ENCODE measurements around the gene CNTN3. TPM values are rescaled to one million over a fixed set of nuclear protein-coding genes. Genes with fewer than 3 reads are reported as not detected.

CNTN3 gene
- total RNA-seq, 1 experiment from 2014 or later: not detected

DNA sequence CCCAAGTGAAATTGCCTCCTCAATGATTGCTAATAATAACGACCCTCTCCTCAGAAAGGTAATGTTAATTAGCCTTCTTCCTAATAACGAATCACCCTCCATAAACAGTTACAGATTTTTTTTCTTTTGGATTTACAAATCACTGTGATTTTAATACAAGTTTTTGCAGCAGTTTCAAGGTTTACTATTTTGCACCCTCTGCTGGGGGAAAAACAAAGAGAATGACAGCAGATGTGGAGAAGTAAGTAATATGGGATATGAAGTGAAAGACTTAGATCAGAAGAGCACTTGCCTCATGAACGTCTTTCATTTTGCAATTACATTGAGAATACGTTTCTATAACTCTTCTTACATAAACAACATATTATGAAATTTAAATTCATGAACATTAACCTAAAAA lies 16.1 kb upstream of the CNTN3 start:
- no peaks in the 10 kb centered on the region for H3K9me3 ChIP-seq (replicated peaks)
- no peaks in the 10 kb centered on the region for H3K4me1 ChIP-seq (replicated peaks)
- no peaks in the 10 kb centered on the region for H3K36me3 ChIP-seq
- DNase-seq (ENCODE audit: low read depth in 1 of 2, low spot score in 2 of 2): no peak
- no peaks in the 10 kb centered on the region for H3K27me3 ChIP-seq (replicated peaks)
- H3K4me3 ChIP-seq: no peak overlapping the region
- H3K27ac ChIP-seq: no peak overlapping the region

DNA sequence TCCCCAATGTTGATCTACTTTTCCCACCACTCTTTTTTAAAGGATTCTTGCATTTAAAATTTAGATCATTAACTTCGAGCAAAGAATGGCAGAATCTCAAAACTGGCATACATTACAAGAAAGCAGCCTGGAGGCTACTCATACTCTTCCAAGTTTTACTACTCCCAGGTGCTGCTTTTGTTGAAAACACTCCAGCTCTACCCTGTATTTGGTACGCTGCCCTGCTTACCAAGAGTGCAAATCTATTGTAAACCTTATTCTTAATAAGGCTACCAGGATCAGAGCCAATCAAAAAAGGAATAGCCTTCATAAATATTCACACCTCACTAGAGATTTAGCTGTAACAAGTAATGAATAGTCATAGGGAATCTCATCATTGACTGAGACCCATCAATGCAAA lies 11.6 kb upstream of the CNTN3 start:
- no peaks in the 10 kb centered on the region for H3K36me3 ChIP-seq
- H3K9me3 ChIP-seq (replicated peaks): no peaks in the 10 kb centered on the region
- H3K27ac ChIP-seq: no peak overlapping the region
- H3K4me3 ChIP-seq: no peak overlapping the region
- DNase-seq (ENCODE audit: low read depth in 1 of 2, low spot score in 2 of 2): no peak
- H3K27me3 ChIP-seq (replicated peaks): no peaks in the 10 kb centered on the region
- no peaks in the 10 kb centered on the region for H3K4me1 ChIP-seq (replicated peaks)

DNA sequence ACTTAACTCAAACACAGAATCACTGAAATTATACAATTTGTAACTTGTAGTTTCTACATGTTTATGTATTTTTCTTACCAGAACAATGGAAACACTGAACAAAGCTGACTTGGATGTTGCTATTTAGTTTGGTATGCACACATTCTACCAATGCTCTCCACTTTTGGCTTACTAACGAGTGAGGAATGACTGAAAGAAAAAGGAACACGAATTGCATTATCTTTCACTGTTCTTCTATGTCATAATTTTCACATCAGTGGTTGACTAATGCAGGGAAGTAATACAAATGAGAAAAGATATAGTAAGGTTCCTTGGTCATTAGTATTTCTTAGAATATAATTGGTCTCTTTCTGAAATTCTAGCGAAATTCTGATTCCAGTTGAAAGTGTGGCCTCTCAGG lies 9.8 kb upstream of the CNTN3 start:
- Histone ChIP-seq H3K27ac (no peak overlapping the region), H3K4me1 (replicated peaks) (no peaks in the 10 kb centered on the region), H3K36me3 (no peaks in the 10 kb centered on the region), H3K27me3 (replicated peaks) (no peaks in the 10 kb centered on the region), H3K4me3 (no peak overlapping the region), H3K9me3 (replicated peaks) (no peaks in the 10 kb centered on the region)
- no peak for DNase-seq (ENCODE audit: low read depth in 1 of 2, low spot score in 2 of 2)

DNA sequence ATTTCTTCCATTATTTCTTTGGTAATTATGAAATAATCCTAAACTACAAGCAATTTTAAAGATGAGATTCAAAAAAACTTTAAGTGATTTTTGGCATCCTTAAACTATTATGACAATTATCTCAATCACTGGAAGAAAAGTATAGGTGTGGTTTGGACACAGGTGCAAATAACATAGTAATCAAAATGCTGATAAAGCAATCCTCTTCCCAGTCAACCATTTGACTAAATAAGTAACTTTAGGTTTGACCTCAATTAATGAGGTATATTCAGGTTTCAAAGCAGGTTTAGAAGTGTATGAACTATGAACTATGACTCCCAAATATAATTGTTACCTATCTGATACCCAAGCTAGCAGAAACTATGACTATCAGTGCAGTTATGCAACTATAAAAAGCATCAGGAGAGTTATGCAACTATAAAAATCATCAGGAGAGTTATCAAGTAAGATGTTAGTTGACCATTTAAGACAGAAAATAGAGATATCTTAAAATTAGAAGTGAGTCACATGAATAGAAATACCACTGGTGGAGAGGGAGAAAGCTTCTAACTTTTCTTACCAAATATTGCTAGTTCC lies 8.9 kb upstream of the CNTN3 start:
- no peak overlapping the region for H3K27ac ChIP-seq
- H3K9me3 ChIP-seq (replicated peaks): no peaks in the 10 kb centered on the region
- H3K36me3 ChIP-seq: no peaks in the 10 kb centered on the region
- no peaks in the 10 kb centered on the region for H3K4me1 ChIP-seq (replicated peaks)
- no peak overlapping the region for H3K4me3 ChIP-seq
- no peaks in the 10 kb centered on the region for H3K27me3 ChIP-seq (replicated peaks)
- DNase-seq (ENCODE audit: low read depth in 1 of 2, low spot score in 2 of 2): no peak

DNA sequence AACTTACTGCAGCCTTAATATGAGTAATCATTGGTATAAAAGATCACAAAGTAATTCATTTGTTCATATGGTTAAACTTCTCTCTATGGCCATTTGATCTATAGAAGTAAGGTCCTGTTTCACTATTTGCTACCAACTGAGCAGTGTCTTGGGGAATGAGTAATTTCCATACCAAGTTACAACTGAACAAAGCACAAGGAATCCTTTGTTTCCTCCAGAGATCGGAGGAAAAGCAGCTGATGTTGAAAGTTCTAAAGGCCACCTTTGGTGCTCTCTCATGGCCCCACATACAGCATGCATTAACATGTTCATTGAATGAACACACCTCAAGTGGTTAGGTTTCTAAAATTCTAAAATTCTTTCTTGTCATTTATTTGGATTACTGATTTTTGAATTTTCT lies 7.1 kb upstream of the CNTN3 start:
- no peaks in the 10 kb centered on the region for H3K4me1 ChIP-seq (replicated peaks)
- H3K27me3 ChIP-seq (replicated peaks): no peaks in the 10 kb centered on the region
- no peaks in the 10 kb centered on the region for H3K36me3 ChIP-seq
- no peaks in the 10 kb centered on the region for H3K9me3 ChIP-seq (replicated peaks)
- DNase-seq (ENCODE audit: low read depth in 1 of 2, low spot score in 2 of 2): no peak
- H3K4me3 ChIP-seq: no peak overlapping the region
- H3K27ac ChIP-seq: no peak overlapping the region

DNA sequence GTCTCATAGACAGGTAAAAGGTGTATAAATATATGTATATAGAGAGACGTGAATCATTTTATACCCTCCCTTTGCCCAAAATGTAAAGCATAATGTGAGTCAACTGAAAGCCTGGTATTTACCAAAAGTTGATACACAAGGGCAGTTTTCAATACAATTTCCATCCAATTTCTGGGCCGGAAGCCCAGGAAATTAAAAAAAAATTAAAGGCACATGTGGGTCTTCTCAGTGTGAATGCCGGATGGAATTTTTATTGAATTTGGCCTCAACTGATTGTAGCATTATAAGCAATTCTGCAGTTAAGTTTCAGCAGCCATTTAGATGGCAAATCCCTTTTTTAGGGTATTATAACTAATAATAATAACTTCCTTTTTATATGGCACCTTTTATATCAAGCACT lies 3.3 kb upstream of the CNTN3 start:
- H3K36me3 ChIP-seq: no peaks in the 10 kb centered on the region
- H3K9me3 ChIP-seq (replicated peaks): no peaks in the 10 kb centered on the region
- H3K4me3 ChIP-seq: no peak overlapping the region
- H3K4me1 ChIP-seq (replicated peaks): no peaks in the 10 kb centered on the region
- 0 out of 2 replicates have a peak, but pooled peaks cover 4% of the 10 kb centered on the region for H3K27me3 ChIP-seq (replicated peaks)
- H3K27ac ChIP-seq: no peak overlapping the region
- no peak for DNase-seq (ENCODE audit: low read depth in 1 of 2, low spot score in 2 of 2)

DNA sequence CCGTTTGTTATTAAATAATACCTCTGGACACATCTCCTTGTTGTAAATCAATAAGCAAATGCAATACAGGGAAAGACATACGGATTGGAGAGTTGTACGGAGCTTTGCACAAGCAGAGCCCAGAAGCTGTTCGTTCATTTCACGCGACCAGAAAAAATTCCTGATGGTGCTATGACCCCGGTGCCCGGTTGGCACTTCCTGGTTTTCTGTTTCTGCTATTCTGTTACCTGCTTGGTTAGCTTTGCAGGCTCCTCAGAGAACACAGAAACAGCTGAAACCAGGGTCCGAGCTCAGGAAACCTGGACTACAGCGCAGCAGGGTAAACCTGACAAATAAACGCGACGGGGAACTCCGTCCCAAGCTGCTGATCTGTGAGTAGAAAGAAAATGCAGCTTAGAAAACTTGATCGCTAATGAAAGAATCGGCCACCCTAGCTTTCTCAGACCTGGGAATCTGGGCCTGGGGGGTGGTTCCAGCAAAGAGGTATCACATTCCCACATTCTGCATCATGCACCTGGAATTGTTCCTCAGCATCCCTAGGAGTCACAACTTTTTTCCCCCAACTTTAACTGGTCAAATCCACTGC lies 845 bp downstream of the CNTN3 start:
- DNase-seq (ENCODE audit: low read depth in 1 of 2, low spot score in 2 of 2): no peak
- Histone ChIP-seq H3K4me3 (no peak overlapping the region), H3K27me3 (replicated peaks) (0 out of 2 replicates have a peak, but pooled peaks cover 6% of the 10 kb centered on the region), H3K27ac (no peak overlapping the region), H3K36me3 (no peaks in the 10 kb centered on the region), H3K9me3 (replicated peaks) (no peaks in the 10 kb centered on the region), H3K4me1 (replicated peaks) (no peaks in the 10 kb centered on the region)

DNA sequence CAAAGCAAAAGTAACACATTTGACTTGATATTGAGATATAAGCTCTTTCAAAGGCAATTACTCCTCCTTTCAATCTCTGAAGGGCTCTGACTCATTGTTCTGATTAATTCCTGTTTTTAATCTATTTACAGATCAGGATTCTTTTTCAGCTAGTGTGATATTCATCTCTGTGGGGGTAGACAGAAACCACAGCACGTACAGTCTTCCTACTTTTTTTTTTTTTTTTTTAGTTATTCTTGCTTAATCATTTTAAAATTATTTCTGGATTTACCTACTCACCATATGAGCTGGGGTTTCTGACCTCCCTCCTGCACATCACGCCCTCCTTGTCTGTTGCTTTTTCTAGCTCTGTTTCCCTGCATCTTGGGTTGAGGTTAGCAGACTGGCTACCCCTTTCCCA lies 1.4 kb downstream of the CNTN3 start:
- no peaks in the 10 kb centered on the region for H3K9me3 ChIP-seq (replicated peaks)
- H3K4me1 ChIP-seq (replicated peaks): no peaks in the 10 kb centered on the region
- 0 out of 2 replicates have a peak, but pooled peaks cover 6% of the 10 kb centered on the region for H3K27me3 ChIP-seq (replicated peaks)
- H3K27ac ChIP-seq: no peak overlapping the region
- no peak overlapping the region for H3K4me3 ChIP-seq
- H3K36me3 ChIP-seq: no peaks in the 10 kb centered on the region
- DNase-seq (ENCODE audit: low read depth in 1 of 2, low spot score in 2 of 2): no peak

DNA sequence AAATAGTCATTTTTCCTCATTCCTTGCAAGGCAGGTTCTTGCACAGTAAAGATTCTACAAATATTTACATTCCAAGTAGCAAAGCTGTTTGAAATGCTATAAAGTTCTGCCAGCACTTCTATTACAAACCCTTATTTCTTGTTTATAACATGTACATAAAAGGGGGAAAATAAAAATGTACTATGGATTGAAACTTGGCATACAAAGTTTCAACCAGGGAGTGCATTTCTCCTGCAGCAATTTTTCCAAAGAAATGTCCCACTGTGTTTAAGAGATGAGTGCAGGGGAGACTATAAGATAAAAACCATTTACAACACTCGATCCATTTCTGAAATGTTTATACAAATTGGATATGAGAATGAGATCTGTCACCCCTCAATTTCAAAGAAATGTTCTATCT lies 3.3 kb downstream of the CNTN3 start:
- Histone ChIP-seq H3K27me3 (replicated peaks) (0 out of 2 replicates have a peak, but pooled peaks cover 6% of the 10 kb centered on the region), H3K9me3 (replicated peaks) (no peaks in the 10 kb centered on the region), H3K27ac (no peak overlapping the region), H3K4me3 (no peak overlapping the region), H3K4me1 (replicated peaks) (no peaks in the 10 kb centered on the region), H3K36me3 (no peaks in the 10 kb centered on the region)
- DNase-seq (ENCODE audit: low read depth in 1 of 2, low spot score in 2 of 2): no peak

DNA sequence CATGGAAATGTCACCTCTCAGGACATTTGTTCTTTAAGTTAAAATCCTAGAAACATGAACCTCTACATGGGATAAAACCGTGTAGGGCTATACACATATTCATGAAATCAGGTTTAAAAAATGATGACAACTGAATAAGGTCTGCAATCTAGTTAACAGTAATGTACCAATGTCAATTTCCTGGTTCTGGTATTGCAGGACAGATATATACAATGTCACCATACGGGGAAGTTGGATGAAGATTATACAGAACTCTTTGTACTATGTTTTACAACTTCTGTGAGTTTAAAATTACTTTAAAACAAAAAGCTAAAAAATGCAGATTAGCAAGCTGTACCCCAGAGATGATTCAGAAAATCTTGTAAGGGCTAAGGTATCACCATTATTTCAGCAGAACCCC lies 6.7 kb downstream of the CNTN3 start:
- Histone ChIP-seq H3K4me3 (no peak overlapping the region), H3K9me3 (replicated peaks) (no peaks in the 10 kb centered on the region), H3K27me3 (replicated peaks) (0 out of 2 replicates have a peak, but pooled peaks cover 3% of the 10 kb centered on the region), H3K36me3 (no peaks in the 10 kb centered on the region), H3K4me1 (replicated peaks) (no peaks in the 10 kb centered on the region), H3K27ac (no peak overlapping the region)
- no peak for DNase-seq (ENCODE audit: low read depth in 1 of 2, low spot score in 2 of 2)

DNA sequence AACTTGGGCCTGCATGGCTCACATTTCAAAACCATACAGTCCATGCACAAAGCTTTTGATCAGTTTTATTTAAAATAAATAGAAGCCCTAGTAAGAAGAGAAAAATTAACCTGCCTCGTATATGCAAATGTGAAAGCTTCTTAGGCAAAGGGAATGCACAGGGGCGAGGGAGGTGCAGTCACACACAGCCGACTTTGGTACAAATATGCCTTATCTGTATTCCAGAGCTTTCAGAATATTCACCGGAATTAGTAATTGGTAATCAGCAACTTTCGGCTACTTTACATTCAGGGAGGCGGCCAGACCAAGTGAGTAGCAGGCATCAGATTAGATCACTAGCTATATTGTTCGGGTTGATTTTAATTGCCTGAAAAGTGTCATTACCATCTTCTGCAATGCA lies 7.5 kb downstream of the CNTN3 start:
- Histone ChIP-seq H3K27me3 (replicated peaks) (no peaks in the 10 kb centered on the region), H3K27ac (no peak overlapping the region), H3K36me3 (no peaks in the 10 kb centered on the region), H3K4me1 (replicated peaks) (no peaks in the 10 kb centered on the region), H3K4me3 (no peak overlapping the region), H3K9me3 (replicated peaks) (no peaks in the 10 kb centered on the region)
- DNase-seq (ENCODE audit: low read depth in 1 of 2, low spot score in 2 of 2): no peak

DNA sequence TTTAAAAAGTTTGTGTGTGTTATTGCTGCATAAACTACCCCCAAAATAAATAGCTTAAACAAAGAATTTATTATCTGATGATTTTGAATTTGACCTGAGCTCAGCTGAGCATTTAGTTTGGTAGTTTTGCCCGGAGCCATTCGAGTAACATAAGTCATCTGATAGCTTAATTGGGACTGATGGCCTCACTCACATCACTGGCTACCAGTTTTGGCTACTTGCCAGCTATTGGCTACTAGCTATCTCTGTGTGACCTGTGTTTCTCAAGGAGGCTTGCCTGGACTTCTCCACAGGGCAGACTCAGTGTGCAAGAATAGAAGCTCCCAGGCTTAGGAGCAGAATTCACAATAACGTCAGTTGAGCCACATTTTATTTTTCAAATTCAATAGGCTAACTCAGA lies 9.0 kb downstream of the CNTN3 start:
- no peak for DNase-seq (ENCODE audit: low read depth in 1 of 2, low spot score in 2 of 2)
- H3K27me3 ChIP-seq (replicated peaks): no peaks in the 10 kb centered on the region
- no peaks in the 10 kb centered on the region for H3K4me1 ChIP-seq (replicated peaks)
- no peak overlapping the region for H3K4me3 ChIP-seq
- no peak overlapping the region for H3K27ac ChIP-seq
- no peaks in the 10 kb centered on the region for H3K9me3 ChIP-seq (replicated peaks)
- H3K36me3 ChIP-seq: no peaks in the 10 kb centered on the region

DNA sequence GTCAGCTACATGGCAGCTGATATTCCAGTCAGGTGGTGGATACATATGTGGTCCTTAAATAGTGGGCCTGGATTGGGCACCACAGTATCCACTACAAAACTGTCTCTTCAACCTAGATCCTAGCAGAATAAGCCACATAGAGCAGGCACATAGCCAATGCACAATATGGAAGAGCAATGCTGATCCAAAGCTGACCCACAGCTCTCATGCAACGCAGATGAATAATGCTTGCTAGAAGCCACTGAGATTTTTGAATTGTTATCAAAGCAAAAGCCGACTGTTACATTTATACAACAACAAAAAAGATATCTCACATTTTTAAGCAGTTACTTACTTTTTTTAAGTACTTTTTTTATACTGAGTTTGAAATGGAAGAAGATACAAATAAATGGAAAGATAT lies 11.2 kb downstream of the CNTN3 start:
- Histone ChIP-seq H3K9me3 (replicated peaks) (no peaks in the 10 kb centered on the region), H3K4me1 (replicated peaks) (no peaks in the 10 kb centered on the region), H3K36me3 (no peaks in the 10 kb centered on the region), H3K27ac (no peak overlapping the region), H3K4me3 (no peak overlapping the region), H3K27me3 (replicated peaks) (no peaks in the 10 kb centered on the region)
- DNase-seq (ENCODE audit: low read depth in 1 of 2, low spot score in 2 of 2): no peak

DNA sequence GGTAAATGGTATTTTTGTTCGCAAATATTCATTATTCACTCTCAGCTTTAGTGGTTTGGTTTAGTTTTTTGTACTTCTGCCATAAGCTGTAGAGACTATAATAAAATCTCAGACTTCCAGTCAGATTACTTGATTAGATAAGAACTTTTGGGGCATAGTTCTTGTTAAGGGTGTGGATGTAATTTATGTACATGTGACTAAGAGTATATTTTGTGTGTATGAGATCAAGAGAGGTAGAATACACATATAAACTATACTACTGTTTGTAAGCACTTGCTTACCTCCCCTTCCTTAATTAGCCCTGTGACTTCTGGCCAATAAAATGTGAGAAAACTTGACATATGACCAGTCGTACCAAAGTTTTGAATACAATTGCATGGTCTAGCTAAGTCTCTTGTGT lies 12.0 kb downstream of the CNTN3 start:
- Histone ChIP-seq H3K27ac (no peak overlapping the region), H3K27me3 (replicated peaks) (no peaks in the 10 kb centered on the region), H3K36me3 (no peaks in the 10 kb centered on the region), H3K9me3 (replicated peaks) (no peaks in the 10 kb centered on the region), H3K4me1 (replicated peaks) (no peaks in the 10 kb centered on the region), H3K4me3 (no peak overlapping the region)
- no peak for DNase-seq (ENCODE audit: low read depth in 1 of 2, low spot score in 2 of 2)

DNA sequence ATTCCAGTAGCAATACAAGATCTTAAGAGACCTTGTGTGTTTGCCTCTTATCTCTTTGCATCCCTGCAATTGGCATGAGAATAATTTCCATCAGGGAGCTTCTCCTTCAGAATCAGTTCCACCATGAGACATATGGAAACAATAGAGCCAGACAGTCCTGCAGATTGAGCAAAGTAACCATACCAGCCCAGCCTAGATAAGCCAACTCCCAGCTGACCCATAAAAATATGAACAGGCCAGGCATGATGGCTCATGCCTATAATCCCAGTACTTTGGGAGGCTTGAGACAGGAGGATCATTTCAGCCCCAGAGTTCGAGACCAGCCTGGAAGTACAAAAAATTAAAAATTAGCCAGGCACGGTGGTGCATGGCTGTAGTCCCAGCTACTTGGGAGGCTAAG lies 12.7 kb downstream of the CNTN3 start:
- Histone ChIP-seq H3K9me3 (replicated peaks) (no peaks in the 10 kb centered on the region), H3K4me3 (no peak overlapping the region), H3K4me1 (replicated peaks) (no peaks in the 10 kb centered on the region), H3K36me3 (no peaks in the 10 kb centered on the region), H3K27ac (no peak overlapping the region), H3K27me3 (replicated peaks) (no peaks in the 10 kb centered on the region)
- DNase-seq (ENCODE audit: low read depth in 1 of 2, low spot score in 2 of 2): no peak

All from SJSA1 (cell line).